ENCODE results near the gene SRSF2.
"Not testable (repeated sequence)": the region's sequence is repeated elsewhere in the genome, so short reads cannot be mapped to it uniquely, and the experiment has no call there.

Gene SRSF2

DNA sequence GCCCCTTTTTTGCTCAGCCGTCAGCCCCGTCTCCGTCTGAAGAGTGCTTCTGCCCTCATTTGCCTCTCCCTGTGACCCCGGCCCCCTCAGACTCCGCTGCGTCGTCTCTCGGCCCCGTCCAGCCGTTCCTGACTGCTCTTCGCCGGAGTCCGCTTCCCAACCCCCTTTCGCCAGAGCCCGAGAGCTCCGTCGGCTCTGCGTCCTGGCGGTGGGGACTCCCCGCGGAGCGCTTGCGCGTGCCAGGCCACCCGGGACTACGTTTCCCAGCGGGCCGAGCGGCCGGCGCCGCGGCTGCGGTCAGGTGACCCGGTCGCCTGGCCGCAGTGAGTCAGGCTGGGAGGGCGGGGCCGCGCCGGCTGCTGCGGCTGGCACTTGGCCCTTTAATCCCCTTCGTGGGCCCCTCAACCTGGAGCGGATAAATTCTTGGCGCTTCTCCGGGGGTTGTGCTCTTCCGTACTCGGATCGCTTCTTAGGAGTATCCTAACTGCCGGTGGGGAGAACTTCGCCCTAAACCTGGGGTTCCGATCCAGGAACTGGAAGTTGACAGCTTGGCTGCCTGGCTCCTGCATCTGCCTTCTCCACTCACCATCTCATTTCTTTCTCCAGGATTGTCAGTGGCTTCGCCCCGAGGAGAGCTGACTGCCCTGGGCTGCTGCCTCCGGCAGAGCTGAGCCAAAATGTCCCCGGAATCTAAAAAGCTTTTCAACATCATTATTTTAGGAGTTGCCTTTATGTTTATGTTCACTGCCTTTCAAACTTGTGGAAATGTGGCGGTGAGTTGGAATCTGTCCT lies 741 bp upstream of the SRSF2 start, which contains the start of gene MFSD11:
MFSD11 (plus strand) TSS at position 444 of the 792 bp plus-strand sequence; CDS start at position 678, 234 bp downstream.
- DNase-seq, result peak; percentile 91

DNA sequence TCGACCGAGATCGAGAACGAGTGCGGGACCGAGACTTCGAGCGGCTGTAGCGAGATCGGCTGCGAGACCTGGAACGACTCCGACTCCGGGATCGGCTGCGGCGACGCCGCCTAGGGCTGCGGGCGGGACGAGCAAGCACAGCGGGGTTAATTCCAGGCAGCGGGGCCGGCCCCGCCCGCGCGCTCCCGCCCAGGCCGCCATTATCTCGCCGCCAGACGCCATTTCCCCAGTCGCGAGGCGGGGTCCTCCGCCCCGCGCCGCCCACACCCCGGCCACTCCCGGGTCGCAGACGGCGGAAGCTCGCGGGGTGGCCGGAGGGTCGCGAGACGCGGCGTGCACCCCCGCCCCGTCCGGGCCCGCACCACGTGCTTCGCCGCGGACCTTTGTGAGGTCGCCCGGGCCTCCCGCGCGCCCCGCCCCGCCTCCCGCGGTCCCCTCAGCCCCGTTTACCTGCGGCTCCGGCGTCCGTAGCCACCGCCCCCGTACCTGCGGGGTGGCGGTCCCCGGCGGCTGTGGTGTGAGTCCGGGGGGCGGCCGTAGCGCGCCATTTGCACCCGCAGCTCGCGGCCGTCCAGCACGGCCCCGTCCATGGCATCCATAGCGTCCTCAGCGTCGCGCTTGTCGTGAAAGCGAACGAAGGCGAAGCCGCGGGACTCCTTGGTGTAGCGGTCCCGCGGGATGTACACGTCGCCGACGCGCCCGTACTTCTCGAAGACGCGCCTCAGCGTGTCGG lies 616 bp downstream of the SRSF2 start:
- peak; percentile 54 for DNase-seq

DNA sequence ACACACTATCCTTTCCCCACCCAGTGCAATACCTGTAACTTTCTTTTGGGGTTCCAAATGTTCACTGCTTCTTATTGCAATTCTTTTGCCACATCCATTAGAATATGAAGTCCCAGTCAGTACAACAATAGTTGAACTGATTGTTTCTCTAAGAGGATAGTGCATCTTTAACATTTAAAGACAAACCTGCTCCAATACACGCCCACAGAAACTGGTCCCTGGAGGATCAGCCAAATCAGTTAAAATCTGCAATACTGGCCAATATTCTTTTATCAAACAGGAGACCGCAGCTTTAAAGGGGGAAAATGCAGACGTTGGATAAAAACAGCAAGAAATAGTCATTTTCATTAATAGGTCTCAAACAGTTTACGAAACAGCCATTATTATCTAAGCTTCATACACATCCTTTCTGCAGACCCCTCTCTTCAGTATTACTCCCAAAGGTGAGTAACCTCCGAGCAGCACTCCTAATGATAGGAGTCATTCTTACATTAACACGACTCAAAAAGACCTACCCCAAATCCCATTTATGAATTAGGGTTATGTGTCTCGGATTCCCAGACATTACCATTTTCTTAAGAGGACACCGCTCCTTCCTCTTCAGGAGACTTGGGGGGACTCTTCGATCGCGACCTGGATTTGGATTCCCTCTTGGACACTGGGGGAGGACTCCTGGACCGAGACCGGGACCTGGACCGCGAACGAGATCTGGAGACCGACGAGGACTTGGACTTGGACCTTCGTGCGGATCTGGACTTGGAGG lies 1.4 kb downstream of the SRSF2 start:
- DNase-seq, result no peak

- no peak for DNase-seq
These were observed 2.1 kb downstream of the SRSF2 start for GRCh38 chr17:76735006-76735405.

DNA sequence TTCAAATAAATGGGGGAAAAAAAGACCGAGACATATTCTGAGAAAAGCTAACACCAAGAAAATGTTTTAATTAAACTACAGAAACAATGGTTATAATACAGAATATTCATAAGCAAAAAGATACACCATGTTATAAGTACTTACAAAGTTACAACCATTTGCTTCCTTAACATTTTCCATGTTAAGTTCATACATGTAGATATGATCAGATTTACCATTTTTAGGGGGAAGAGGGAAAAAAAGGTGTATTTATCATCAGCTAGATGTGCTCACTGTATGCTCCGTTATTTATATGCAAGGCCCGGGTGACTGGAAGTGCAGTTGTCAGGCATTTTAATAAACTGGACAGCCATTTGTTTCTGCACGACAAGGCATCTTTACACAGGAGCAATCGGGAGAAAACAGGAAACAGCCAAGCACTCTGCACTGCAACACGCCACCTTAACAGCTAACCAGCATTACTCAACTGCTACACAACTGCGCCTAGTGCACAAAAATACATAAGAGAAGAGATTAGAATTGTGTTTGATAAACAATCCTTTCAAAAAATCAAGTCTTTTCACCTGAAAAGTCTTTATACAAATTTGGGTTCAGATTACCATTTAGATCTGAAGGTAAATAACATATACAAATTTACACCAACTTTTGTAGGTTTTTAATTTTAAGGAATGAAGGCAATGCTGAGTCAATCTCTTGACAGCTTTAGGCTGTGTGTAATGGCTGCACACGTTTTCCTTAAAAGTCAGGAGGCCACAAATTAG lies 2.9 kb downstream of the SRSF2 start:
- DNase-seq, result no peak

GRCh38 chr17:76733618-76733957 lies 3.5 kb downstream of the SRSF2 start:
- DNase-seq, result no peak

GRCh38 chr17:76732734-76733617 lies 4.2 kb downstream of the SRSF2 start:
- DNase-seq, result no peak

DNA sequence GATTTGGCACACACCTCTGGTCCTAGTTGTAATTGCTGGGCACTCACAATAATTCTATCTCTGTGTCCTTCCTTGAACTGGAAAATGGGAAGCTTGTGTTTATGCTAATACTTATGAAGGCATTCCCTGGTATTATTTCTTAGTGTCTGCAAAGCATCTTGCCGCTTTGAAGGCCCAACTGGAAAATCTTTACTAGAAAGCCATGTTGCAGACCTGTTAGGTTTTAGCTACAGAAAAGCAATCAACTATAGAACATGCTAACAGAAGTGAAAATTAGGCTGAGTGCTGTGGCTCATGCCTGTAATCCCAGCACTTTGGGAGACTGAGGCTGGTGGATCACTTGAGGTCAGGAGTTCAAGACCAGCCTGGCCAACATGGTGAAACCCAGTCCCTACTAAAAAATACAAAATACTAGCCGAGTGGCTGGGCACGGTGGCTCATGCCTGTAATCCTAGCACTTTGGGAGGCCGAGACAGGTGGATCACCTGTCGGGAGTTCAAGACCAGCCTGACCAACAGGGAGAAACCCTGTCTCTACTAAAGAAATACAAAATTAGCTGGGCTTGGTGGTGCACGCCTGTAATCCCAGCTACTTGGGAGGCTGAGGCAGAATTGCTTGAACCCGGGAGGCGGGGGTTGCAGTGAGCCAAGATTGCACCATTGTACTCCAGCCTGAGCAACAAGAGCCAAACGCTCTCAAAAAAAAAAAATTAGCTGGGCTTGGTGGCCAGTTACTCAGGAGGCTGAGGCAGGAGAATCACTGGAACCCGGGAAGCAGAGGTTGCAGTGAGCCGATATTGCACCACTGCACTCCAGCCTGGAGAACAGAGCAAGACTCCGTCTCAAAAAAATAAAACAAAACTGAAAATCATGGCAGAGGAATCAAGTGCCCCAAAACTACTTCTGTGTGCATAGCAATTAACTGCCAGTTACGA lies 5.1 kb downstream of the SRSF2 start:
- not testable (repeated sequence) for DNase-seq

GRCh38 chr17:76727745-76728456 lies 9.2 kb downstream of the SRSF2 start:
- peak; percentile 15 for DNase-seq

- DNase-seq, result peak; percentile 80
These were observed 10.1 kb downstream of the SRSF2 start, which contains the start of gene METTL23 for GRCh38 chr17:76726776-76727718. METTL23 (plus strand) TSS chr17:76726839; CDS start chr17:76729711, 2,872 bp downstream.

GRCh38 chr17:76726231-76726775 lies 10.8 kb downstream of the SRSF2 start, which contains the start of gene JMJD6:
JMJD6 (minus strand) TSS chr17:76726606; CDS start chr17:76726475, 131 bp downstream.
- DNase-seq, result peak; percentile 96

GRCh38 chr17:76725580-76726230 lies 11.4 kb downstream of the SRSF2 start:
- DNase-seq, result peak; percentile 73

GRCh38 chr17:76723812-76724211 lies 13.3 kb downstream of the SRSF2 start:
- no peak for DNase-seq

DNA sequence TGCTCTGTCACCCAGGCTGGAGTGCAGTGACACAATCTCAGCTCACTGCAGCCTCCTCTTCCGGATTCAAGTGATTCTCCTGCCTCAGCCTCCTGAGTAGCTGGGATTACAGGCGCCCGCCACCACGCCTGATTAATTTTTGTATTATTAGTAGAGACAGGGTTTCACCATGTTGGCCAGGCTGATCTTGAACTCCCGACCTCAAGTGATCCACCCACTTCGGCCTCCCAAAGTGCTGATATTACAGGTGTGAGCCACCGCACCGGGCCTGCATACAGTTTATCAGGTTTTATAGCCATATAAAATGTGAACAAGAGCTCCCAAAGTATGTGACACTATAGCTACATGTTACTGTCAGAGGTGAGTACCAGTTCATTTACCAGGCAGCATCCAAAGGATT lies 14.2 kb downstream of the SRSF2 start:
- DNase-seq, result not testable (repeated sequence)

GRCh38 chr17:76722279-76722678 lies 14.9 kb downstream of the SRSF2 start:
- DNase-seq, result no peak

- DNase-seq, result no peak
These were observed 15.7 kb downstream of the SRSF2 start for GRCh38 chr17:76721463-76721862.

DNA sequence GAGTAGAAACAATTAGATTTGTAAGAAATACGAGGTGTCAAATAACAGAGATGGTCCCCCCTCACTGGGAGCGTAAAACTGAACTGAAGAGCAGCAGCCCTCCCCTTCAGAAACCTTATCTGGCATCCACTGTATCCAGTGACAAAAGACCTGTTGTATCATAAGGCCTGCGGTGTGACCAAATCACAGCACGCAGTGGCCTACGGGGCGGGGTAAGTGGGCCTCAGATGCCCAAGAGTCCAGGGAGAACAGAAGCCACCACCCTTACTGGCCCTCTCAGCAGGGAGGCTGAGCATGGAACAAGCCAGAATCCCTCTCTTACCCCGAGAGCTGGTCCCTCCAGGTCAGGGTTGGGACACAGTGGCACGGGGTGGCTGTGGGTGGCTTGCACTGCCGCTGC lies 16.2 kb downstream of the SRSF2 start:
- DNase-seq, result no peak

All from stimulated activated naive CD4-positive, alpha-beta T cell treated with Interleukin-2 at 50 U/mL for 16 hours (primary cell).